IMR-90 (cell line): Measurements from ENCODE around the gene EPB41L3.

Experiments
- CTCF ChIP-seq: conservative IDR thresholded peaks from 2 replicates; pipeline ENCODE4 v1.5.1; 2012; ENCODE audit warnings: mild to moderate bottlenecking, low read depth, low read length, improper control_type of control experiment
- ELK1 ChIP-seq: fragments of 150-350 bp; IDR thresholded peaks from 2 replicates; pipeline ENCODE4 v1.6.1; 2016; ENCODE audit warnings: low read depth, mild to moderate bottlenecking, low read length, moderate library complexity, borderline replicate concordance
- POLR2A ChIP-seq: IDR thresholded peaks from 2 replicates; pipeline ENCODE4 v1.6.1; 2012; ENCODE audit warnings: mild to moderate bottlenecking, low read depth, low read length
- RCOR1 ChIP-seq: IDR thresholded peaks from 2 replicates; pipeline ENCODE4 v1.6.1; 2012; ENCODE audit warnings: mild to moderate bottlenecking, low read length, improper control_type of control experiment; ENCODE audit not compliant: insufficient replicate concordance
- RFX5 ChIP-seq: IDR thresholded peaks from 2 replicates; pipeline ENCODE4 v1.8.0; 2012; ENCODE audit warnings: low read depth, mild to moderate bottlenecking, low read length, moderate library complexity
- SMC3 ChIP-seq: fragments of 150-350 bp; IDR thresholded peaks from 2 replicates; pipeline ENCODE4 v1.6.1; 2016; ENCODE audit warnings: low read depth, mild to moderate bottlenecking, antibody characterized with exemption, low read length, moderate library complexity

- no peak for TF ChIP-seq POLR2A
- TF ChIP-seq RCOR1: no peak
- no peak for TF ChIP-seq ELK1
- TF ChIP-seq SMC3: no peak
- no peak for TF ChIP-seq CTCF
- TF ChIP-seq RFX5: no peak
These were observed 41.9 kb upstream of the EPB41L3 start for GRCh38 chr18:5585653-5586052.
